HG03103 (cell line): Measurements from ENCODE around the gene RANBP1.

Experiments used
- ATAC-seq: cut with Tn5 transposase; IDR thresholded peaks from one replicate; pipeline ENCODE4 v1.9.1; 2021; ENCODE audit warnings: low read depth; ENCODE audit not compliant: unreplicated experiment

The RANBP1 gene

GRCh38 chr22:20118300-20119020, 2.6 kb downstream of the RANBP1 start:
- ATAC-seq: no peak

GRCh38 chr22:20121856-20122415, 6.0 kb downstream of the RANBP1 start:
- ATAC-seq: no peak

GRCh38 chr22:20123366-20124082, 7.6 kb downstream of the RANBP1 start:
- no peak for ATAC-seq

GRCh38 chr22:20124083-20124787, 8.3 kb downstream of the RANBP1 start:
- ATAC-seq: no peak

GRCh38 chr22:20125201-20126174, 9.6 kb downstream of the RANBP1 start:
- no peak for ATAC-seq

- ATAC-seq: no peak
Measured at GRCh38 chr22:20126284-20127029, 10.6 kb downstream of the RANBP1 start.

- ATAC-seq: no peak
Measured at GRCh38 chr22:20127318-20127868, 11.5 kb downstream of the RANBP1 start.

- ATAC-seq: no peak
Measured at GRCh38 chr22:20127869-20128618, 12.1 kb downstream of the RANBP1 start.

GRCh38 chr22:20128619-20128901, 12.7 kb downstream of the RANBP1 start:
- ATAC-seq: no peak

GRCh38 chr22:20128902-20129746, 13.2 kb downstream of the RANBP1 start:
- no peak for ATAC-seq

- no peak for ATAC-seq
Measured at GRCh38 chr22:20129747-20130014, 13.8 kb downstream of the RANBP1 start.

- no peak for ATAC-seq
Measured at GRCh38 chr22:20130319-20130718, 14.4 kb downstream of the RANBP1 start.

GRCh38 chr22:20130731-20131596, 15.1 kb downstream of the RANBP1 start:
- ATAC-seq: no peak

GRCh38 chr22:20131597-20131858, 15.6 kb downstream of the RANBP1 start, which contains the start of gene ZDHHC8:
Gene ZDHHC8 (plus strand): TSS chr22:20131804. CDS start chr22:20131948, 144 bp downstream.
- no peak for ATAC-seq

GRCh38 chr22:20131859-20132685, 16.2 kb downstream of the RANBP1 start:
- ATAC-seq: no peak

GRCh38 chr22:20132686-20133246, 16.9 kb downstream of the RANBP1 start:
- ATAC-seq: no peak
